WTC11 (cell line): ENCODE data around the gene EML6.

ENCODE experiments used
- ETV6 ChIP-seq: sonication (generic); formaldehyde crosslinking; IDR thresholded peaks from 2 replicates; pipeline ENCODE4 v1.8.1; 2022; ENCODE audit warnings: mild to moderate bottlenecking, missing genetic modification reagents
- HMGXB4 ChIP-seq: sonication (generic); formaldehyde crosslinking; IDR thresholded peaks from 2 replicates; pipeline ENCODE4 v1.8.1; 2023; ENCODE audit warnings: mild to moderate bottlenecking, moderate library complexity, missing genetic modification reagents
- MAX ChIP-seq: sonication (generic); formaldehyde crosslinking; IDR thresholded peaks from 2 replicates; pipeline ENCODE4 v1.8.0; 2022; ENCODE audit warnings: mild to moderate bottlenecking, missing genetic modification reagents
- ZNF232 ChIP-seq: sonication (generic); formaldehyde crosslinking; IDR thresholded peaks from 2 replicates; pipeline ENCODE4 v1.8.0; 2022; ENCODE audit warnings: mild to moderate bottlenecking, missing genetic modification reagents

GRCh38 chr2:54838585-54839035, 115.1 kb downstream of the EML6 start:
- TF ChIP-seq MAX (CRISPR knock-in tag) (no peak), HMGXB4 (CRISPR knock-in tag) (no peak), ZNF232 (CRISPR knock-in tag) (no peak), ETV6 (CRISPR knock-in tag) (no peak)
